CD8-positive, alpha-beta memory T cell (primary cell): ENCODE measurements around the gene CREB3L4. TPM values are rescaled to one million over a fixed set of nuclear protein-coding genes. Genes with fewer than 3 reads are reported as not detected.
A peak's percentile ranks its signal among the peaks of the same experiment; 100 is the strongest.
"Not testable (repeated sequence)": the region's sequence is repeated elsewhere in the genome, so short reads cannot be mapped to it uniquely, and the experiment has no call there.

ENCODE experiments used
- CTCF ChIA-PET: fragments of 350-600 bp; sonication (Branson Sonifier 250); formaldehyde crosslinking; loops from one replicate; lab custom pipeline; 2021; ENCODE audit warnings: antibody characterized with exemption; lab: Charles Lee
- POLR2A ChIA-PET: fragments of 350-600 bp; sonication (Branson Sonifier 250); formaldehyde crosslinking; loops from one replicate; lab custom pipeline; 2021; ENCODE audit warnings: antibody characterized with exemption; lab: Charles Lee
- DNase-seq, 5 donors: peaks; one replicate each; pipeline versions ENCODE4 v3.0.0 to v3.0.0-alpha.2; 2020 to 2022; ENCODE audit warnings: mixed read lengths in 1 of 5
- H3K27ac ChIP-seq: one replicate; pipeline ENCODE4 v1.7.0; 2013; ENCODE audit warnings: low read depth, mild to moderate bottlenecking, low read length, moderate library complexity
- H3K27me3 ChIP-seq: 2 replicates; pipeline ENCODE4 v1.7.0; 2013; ENCODE audit warnings: low read length, mild to moderate bottlenecking; ENCODE audit not compliant: insufficient read depth, poor library complexity, severe bottlenecking
- H3K36me3 ChIP-seq: 2 replicates; pipeline ENCODE4 v1.7.0; 2013; ENCODE audit warnings: mild to moderate bottlenecking, low read length, moderate library complexity; ENCODE audit not compliant: insufficient read depth
- H3K4me1 ChIP-seq: 2 replicates; pipeline ENCODE4 v1.7.0; 2013; ENCODE audit warnings: mild to moderate bottlenecking, low read length, moderate library complexity; ENCODE audit not compliant: insufficient read depth
- H3K4me3 ChIP-seq: 2 replicates; pipeline ENCODE4 v1.7.0; 2013; ENCODE audit warnings: mild to moderate bottlenecking, low read length
- H3K9me3 ChIP-seq: 2 replicates; pipeline ENCODE4 v1.7.0; 2013; ENCODE audit warnings: mild to moderate bottlenecking, low read length
- H3K27ac Mint-ChIP-seq, 8 donors: one replicate each; pipeline ENCODE4 v1.8.0; 2020 to 2021; ENCODE audit warnings: mixed read lengths in 8 of 8, mild to moderate bottlenecking in 6 of 8, inconsistent platforms in 3 of 8, moderate library complexity in 3 of 8
- H3K27me3 Mint-ChIP-seq, 2 donors: one replicate each; pipeline ENCODE4 v1.8.0; 2020 to 2021; ENCODE audit warnings: mixed read lengths in 2 of 2, mild to moderate bottlenecking in 1 of 2, moderate library complexity in 1 of 2
- H3K36me3 Mint-ChIP-seq, 3 donors: one replicate each; pipeline ENCODE4 v1.8.0; 2020 to 2021; ENCODE audit warnings: mixed read lengths in 3 of 3, inconsistent platforms in 1 of 3, mild to moderate bottlenecking in 1 of 3
- H3K4me1 Mint-ChIP-seq, 3 donors: one replicate each; pipeline ENCODE4 v1.8.0; 2020 to 2021; ENCODE audit warnings: mixed read lengths in 3 of 3, inconsistent platforms in 1 of 3, mild to moderate bottlenecking in 1 of 3
- H3K4me3 Mint-ChIP-seq, 7 donors: one replicate each; pipeline ENCODE4 v1.8.0; 2020 to 2021; ENCODE audit warnings: mixed read lengths in 7 of 7, mild to moderate bottlenecking in 6 of 7, moderate library complexity in 4 of 7, inconsistent platforms in 2 of 7
- H3K9me3 Mint-ChIP-seq, 5 donors: one replicate each; pipeline ENCODE4 v1.8.0; 2020 to 2022; ENCODE audit warnings: mixed read lengths in 5 of 5, mild to moderate bottlenecking in 3 of 5, moderate library complexity in 2 of 5, inconsistent platforms in 1 of 5
- polyA plus RNA-seq: library from polyadenylated mRNA; unstranded; fragments of 300-500 nt; fragmentation: Illumina TruSeq; gene quantifications from one replicate; pipeline ENCODE4 v1.2.3, GENCODE V29; 2021
- total RNA-seq, 2 experiments: library from RNA; stranded (reverse); gene quantifications; one replicate each; pipeline ENCODE4 v1.2.3, GENCODE V29; 2021

The CREB3L4 gene
- total and polyA plus RNA-seq, 3 experiments from 2014 or later: 5.3 to 10.1 (median 10.0) TPM

DNA sequence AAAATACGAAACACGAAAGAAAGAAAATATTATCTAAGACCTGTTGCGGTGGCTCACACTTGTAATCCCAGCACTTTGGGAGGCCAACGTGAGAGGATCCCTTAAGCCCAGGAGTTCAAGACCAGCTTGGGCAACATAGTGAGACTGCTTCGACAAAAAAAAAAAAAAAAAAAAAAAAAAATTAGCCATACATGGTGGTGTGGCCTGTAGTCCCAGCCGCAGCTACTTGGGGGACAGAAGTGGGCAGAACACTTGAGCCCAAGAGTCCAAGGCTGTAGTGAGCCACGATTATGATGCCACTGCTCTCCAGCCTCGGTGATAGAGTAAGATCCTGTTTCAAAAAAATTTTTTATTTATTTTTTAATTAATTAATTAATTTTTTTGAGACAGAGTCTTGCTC, 19.9 kb downstream of the CREB3L4 start:
- Histone ChIP-seq H3K4me3 (no peak overlapping the region), H3K27me3 (no peaks in the 10 kb centered on the region), H3K4me1 (peaks cover 26% of the 10 kb centered on the region), H3K36me3 (peaks cover 14% of the 10 kb centered on the region), H3K27ac (no peak overlapping the region), H3K9me3 (no peaks in the 10 kb centered on the region)
- DNase-seq: no peak
- peaks cover 12 to 13% of the 10 kb centered on the region in 2 donors for H3K27me3 Mint-ChIP-seq
- POLR2A ChIA-PET: interaction anchor here (0.6 to 2.0 kb wide), 4 partner anchors 21 to 212 kb away, joined by 4 to 9 read pairs (median 4); partner anchors contain the start of gene SLC27A3
- H3K4me3 Mint-ChIP-seq: peak overlapping the region in 1 of 7 donors; percentile 45
- H3K9me3 Mint-ChIP-seq: peaks cover 0 to 2% (median 0%) of the 10 kb centered on the region in 5 donors
- CTCF ChIA-PET: interaction anchor here (0.7 to 9.1 kb wide), 20 partner anchors 11 to 310 kb away, joined by 3 to 94 read pairs (median 4); partner anchors contain the start of genes CREB3L4, DENND4B, HAX1 and JTB
- H3K36me3 Mint-ChIP-seq: peaks cover 8 to 21% (median 11%) of the 10 kb centered on the region in 3 donors
- peaks cover 28 to 40% (median 36%) of the 10 kb centered on the region in 3 donors for H3K4me1 Mint-ChIP-seq
- H3K27ac Mint-ChIP-seq: peak overlapping the region in 1 of 8 donors; percentile 89

DNA sequence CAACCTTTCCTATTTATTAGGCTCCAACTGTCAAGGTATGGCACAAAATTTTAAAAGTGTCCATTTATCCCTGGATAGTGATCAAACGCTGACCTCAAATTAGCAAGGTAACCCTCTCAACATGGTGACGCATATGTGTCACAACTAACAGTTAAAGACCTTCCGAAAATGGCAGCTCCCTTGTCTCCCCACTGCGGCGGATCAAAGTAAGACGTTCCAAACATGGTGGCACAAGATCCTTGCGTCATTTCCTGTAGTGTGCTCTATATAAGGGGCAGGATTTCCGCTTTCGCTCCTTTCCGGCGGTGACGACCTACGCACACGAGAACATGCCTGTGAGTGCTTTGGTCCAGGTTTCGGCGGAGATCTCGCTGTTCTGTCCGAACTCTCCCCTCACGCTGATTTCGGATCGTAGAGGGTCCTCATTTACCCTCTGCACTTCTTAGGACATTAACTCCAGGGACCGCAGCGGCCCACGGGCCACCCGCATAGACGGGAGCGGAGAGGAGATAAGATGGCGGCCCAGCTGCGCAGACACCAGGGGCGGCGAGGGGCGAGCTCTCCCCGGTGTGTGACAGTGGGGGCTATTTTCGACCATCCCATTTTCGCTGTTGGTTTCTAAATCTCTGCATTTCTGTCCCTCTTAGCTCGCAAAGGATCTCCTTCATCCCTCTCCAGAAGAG, 22.9 kb downstream of the CREB3L4 start, which contains the start of gene RPS27:
Gene RPS27, plus strand, starts transcription at position 295 of the 683 bp plus-strand sequence. Its CDS starts 35 bp downstream, at position 330.
- H3K4me1 Mint-ChIP-seq: peaks cover 36 to 61% (median 53%) of the 10 kb centered on the region in 3 donors
- POLR2A ChIA-PET: interaction anchor here (0.5 to 2.4 kb wide), 24 partner anchors 11 to 459 kb away, joined by 3 to 46 read pairs (median 5); partner anchors contain the start of genes CHTOP, CREB3L4, CRTC2 and DENND4B
- peaks cover 42% of the 10 kb centered on the region for H3K4me1 ChIP-seq
- H3K4me3 ChIP-seq: peak within 1 kb of the TSS; percentile 79
- peak within 1 kb of the TSS; percentile 93 to 100 (median 100) for H3K27ac Mint-ChIP-seq
- H3K27ac ChIP-seq: peak within 1 kb of the TSS; percentile 96
- DNase-seq: peak; percentile 77 to 96 (median 92)
- no peaks in the 10 kb centered on the region for H3K27me3 ChIP-seq
- no peaks in the 10 kb centered on the region for H3K9me3 ChIP-seq
- peaks cover 0 to 2% (median 0%) of the 10 kb centered on the region in 5 donors for H3K9me3 Mint-ChIP-seq
- H3K4me3 Mint-ChIP-seq: peak within 1 kb of the TSS; percentile 91 to 100 (median 97)
- CTCF ChIA-PET: interaction anchor here (1.2 to 9.1 kb wide), 4 partner anchors 10 to 193 kb away, joined by 3 to 94 read pairs (median 4); partner anchors contain the start of gene JTB
- H3K27me3 Mint-ChIP-seq: peaks cover 8% of the 10 kb centered on the region in 2 donors
- peaks cover 14 to 45% (median 16%) of the 10 kb centered on the region in 3 donors for H3K36me3 Mint-ChIP-seq
- H3K36me3 ChIP-seq: peaks cover 34% of the 10 kb centered on the region

DNA sequence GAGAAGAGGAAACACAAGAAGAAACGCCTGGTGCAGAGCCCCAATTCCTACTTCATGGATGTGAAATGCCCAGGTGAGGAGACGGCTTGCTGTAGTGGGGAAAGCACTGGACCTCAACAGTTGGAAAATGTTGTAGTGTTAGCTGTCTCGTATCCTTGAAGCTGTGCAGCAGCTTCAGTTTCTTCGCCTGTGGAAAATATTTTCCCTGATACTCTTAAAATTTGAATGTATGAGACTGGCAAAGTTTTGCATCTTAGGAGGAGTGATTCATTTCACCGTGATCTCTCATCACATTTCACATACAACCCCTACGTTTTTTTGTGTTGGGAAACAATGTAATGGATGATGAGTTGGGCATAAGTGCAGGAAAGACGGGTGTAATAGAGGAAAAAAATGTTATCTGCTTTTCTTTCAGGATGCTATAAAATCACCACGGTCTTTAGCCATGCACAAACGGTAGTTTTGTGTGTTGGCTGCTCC, 23.5 kb downstream of the CREB3L4 start:
- Mint-ChIP-seq H3K4me3 (peak overlapping the region; percentile 91 to 100 (median 97)), H3K27ac (peak overlapping the region; percentile 93 to 100 (median 100)), H3K9me3 (peaks cover 0 to 2% (median 0%) of the 10 kb centered on the region in 5 donors), H3K36me3 (peaks cover 14 to 48% (median 18%) of the 10 kb centered on the region in 3 donors), H3K4me1 (peaks cover 34 to 57% (median 53%) of the 10 kb centered on the region in 3 donors), H3K27me3 (peaks cover 4 to 5% of the 10 kb centered on the region in 2 donors)
- H3K4me1 ChIP-seq: peaks cover 42% of the 10 kb centered on the region
- peak overlapping the region; percentile 96 for H3K27ac ChIP-seq
- CTCF ChIA-PET: interaction anchor here (1.2 to 9.1 kb wide), 4 partner anchors 10 to 193 kb away, joined by 3 to 94 read pairs (median 4); partner anchors contain the start of gene JTB
- peak in 1 of 5 donors; percentile 7 for DNase-seq
- POLR2A ChIA-PET: interaction anchor here (0.5 to 2.4 kb wide), 15 partner anchors 10 to 357 kb away, joined by 3 to 46 read pairs (median 8); partner anchors contain the start of genes CHTOP, CREB3L4, CRTC2 and DENND4B
- H3K36me3 ChIP-seq: peaks cover 35% of the 10 kb centered on the region
- H3K27me3 ChIP-seq: no peaks in the 10 kb centered on the region
- no peaks in the 10 kb centered on the region for H3K9me3 ChIP-seq
- peak overlapping the region; percentile 79 for H3K4me3 ChIP-seq

DNA sequence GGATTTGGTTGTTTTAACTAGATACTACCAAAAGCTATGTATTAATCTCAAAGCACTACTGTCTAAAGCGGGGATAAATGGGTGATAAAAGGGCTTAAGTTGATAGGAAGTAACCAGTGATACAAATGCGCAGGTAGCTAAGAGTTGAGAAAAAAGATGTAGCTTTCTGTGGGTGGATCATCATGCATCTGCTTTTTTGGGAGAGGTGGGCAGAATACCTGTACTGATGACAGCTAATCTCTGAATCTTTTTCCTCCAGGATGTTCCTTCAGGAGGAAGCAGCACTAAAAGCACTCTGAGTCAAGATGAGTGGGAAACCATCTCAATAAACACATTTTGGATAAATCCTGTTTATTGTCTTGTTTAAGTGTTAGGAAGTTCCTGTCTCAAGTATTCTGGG, 24.1 kb downstream of the CREB3L4 start:
- Mint-ChIP-seq H3K9me3 (peaks cover 0 to 2% (median 0%) of the 10 kb centered on the region in 5 donors), H3K36me3 (peaks cover 14 to 49% (median 18%) of the 10 kb centered on the region in 3 donors), H3K27ac (peak overlapping the region; percentile 93 to 100 (median 100)), H3K27me3 (peaks cover 0 to 3% of the 10 kb centered on the region in 2 donors), H3K4me3 (peak overlapping the region; percentile 91 to 100 (median 97)), H3K4me1 (peaks cover 30 to 52% (median 48%) of the 10 kb centered on the region in 3 donors)
- Histone ChIP-seq H3K4me3 (peak overlapping the region; percentile 79), H3K36me3 (peaks cover 35% of the 10 kb centered on the region), H3K27ac (peak overlapping the region; percentile 96), H3K27me3 (no peaks in the 10 kb centered on the region), H3K4me1 (peaks cover 38% of the 10 kb centered on the region), H3K9me3 (no peaks in the 10 kb centered on the region)
- ChIA-PET CTCF (interaction anchor here (1.4 to 9.1 kb wide), 2 partner anchors 9 to 194 kb away, joined by 3 to 94 read pairs; no protein-coding TSS in a partner anchor), POLR2A (interaction anchor here (0.5 to 2.4 kb wide), 9 partner anchors 10 to 358 kb away, joined by 3 to 46 read pairs (median 9); partner anchors contain the start of genes CHTOP, CREB3L4, GATAD2B and JTB)
- DNase-seq: peak in 1 of 5 donors; percentile 8

DNA sequence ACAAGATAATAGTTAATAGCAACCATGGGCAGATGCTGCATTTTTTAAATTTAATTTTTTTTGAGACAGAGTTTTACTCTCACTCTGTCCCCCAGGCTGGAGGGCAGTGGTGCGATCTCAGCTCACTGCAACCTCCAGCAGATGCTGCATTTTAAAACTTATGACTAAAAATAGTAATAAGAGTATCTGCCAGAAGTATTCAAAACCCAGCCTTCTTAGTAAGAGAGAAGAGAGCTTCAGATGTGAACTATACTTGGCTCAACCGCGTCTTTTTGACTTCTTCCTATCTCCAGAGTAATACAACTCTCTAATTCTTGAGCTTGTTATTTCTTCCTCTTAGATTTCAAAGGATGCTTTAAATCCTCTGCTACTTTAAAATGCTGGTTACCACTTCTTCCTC, 27.5 kb downstream of the CREB3L4 start:
- Histone ChIP-seq H3K4me1 (peaks cover 32% of the 10 kb centered on the region), H3K36me3 (peaks cover 35% of the 10 kb centered on the region), H3K4me3 (no peak overlapping the region), H3K9me3 (no peaks in the 10 kb centered on the region), H3K27ac (no peak overlapping the region), H3K27me3 (no peaks in the 10 kb centered on the region)
- Mint-ChIP-seq H3K27me3 (peaks cover 0 to 3% of the 10 kb centered on the region in 2 donors), H3K36me3 (peaks cover 14 to 49% (median 18%) of the 10 kb centered on the region in 3 donors), H3K4me3 (peak overlapping the region in 2 of 7 donors; percentile 39 to 83), H3K27ac (peak overlapping the region in 4 of 8 donors; percentile 17 to 93 (median 68)), H3K4me1 (peaks cover 25 to 44% (median 39%) of the 10 kb centered on the region in 3 donors), H3K9me3 (peaks cover 0 to 2% (median 0%) of the 10 kb centered on the region in 5 donors)
- POLR2A ChIA-PET: no interaction called here
- CTCF ChIA-PET: no interaction called here
- DNase-seq: no peak

DNA sequence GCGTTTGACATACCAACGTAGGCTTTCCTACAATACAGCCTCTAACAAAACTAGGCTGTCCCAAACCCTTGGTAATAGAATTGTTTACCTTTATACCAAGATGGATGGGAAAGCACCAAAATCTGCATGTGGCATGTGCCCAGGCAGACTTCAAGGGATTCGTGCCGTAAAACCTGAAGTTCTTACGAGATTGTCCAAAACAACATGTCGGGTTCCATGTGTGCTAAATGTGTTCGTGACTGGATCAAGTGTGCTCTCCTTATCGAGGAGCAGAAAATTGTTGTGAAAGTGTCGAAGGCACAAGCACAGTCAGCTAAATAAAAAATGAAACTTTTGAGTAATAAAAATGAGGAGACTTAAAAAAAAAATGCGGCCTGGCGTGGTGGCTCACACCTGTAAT, 27.9 kb downstream of the CREB3L4 start:
- H3K27me3 Mint-ChIP-seq: peaks cover 0 to 1% of the 10 kb centered on the region in 2 donors
- H3K4me3 Mint-ChIP-seq: peak overlapping the region in 2 of 7 donors; percentile 39 to 83
- peaks cover 14 to 47% (median 18%) of the 10 kb centered on the region in 3 donors for H3K36me3 Mint-ChIP-seq
- Histone ChIP-seq H3K4me3 (no peak overlapping the region), H3K9me3 (no peaks in the 10 kb centered on the region), H3K27ac (no peak overlapping the region), H3K36me3 (peaks cover 35% of the 10 kb centered on the region), H3K4me1 (peaks cover 30% of the 10 kb centered on the region), H3K27me3 (no peaks in the 10 kb centered on the region)
- H3K9me3 Mint-ChIP-seq: peaks cover 0 to under 1% (median 0%) of the 10 kb centered on the region in 5 donors
- H3K4me1 Mint-ChIP-seq: peaks cover 21 to 39% (median 34%) of the 10 kb centered on the region in 3 donors
- peak overlapping the region in 4 of 8 donors; percentile 17 to 93 (median 50) for H3K27ac Mint-ChIP-seq
- ChIA-PET POLR2A (no interaction called here), CTCF (no interaction called here)
- no peak for DNase-seq

DNA sequence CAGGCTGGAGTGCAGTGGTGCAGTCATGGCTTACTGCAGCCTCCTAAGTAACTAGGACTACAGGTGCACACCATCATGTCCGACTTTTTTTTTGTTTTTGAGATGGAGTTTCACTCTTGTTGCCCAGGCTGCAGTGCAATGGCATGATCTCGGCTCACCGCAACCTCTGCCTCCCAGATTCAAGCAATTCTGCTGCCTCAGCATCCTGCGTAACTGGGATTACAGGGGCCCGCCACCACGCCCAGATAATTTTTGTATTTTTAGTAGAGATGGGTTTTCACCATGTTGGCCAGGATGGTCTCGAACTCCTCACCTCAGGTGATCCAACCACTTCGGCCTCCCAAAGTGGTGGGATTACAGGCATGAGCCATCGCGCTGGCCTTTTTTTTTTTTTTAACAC, 29.2 kb downstream of the CREB3L4 start:
- H3K27ac Mint-ChIP-seq, H3K27me3 ChIP-seq, CTCF ChIA-PET, H3K27ac ChIP-seq, H3K9me3 Mint-ChIP-seq, H3K9me3 ChIP-seq, H3K4me3 Mint-ChIP-seq, H3K27me3 Mint-ChIP-seq, H3K4me3 ChIP-seq, DNase-seq, POLR2A ChIA-PET: not testable (repeated sequence)
- Histone ChIP-seq H3K4me1 (peaks cover 24% of the 10 kb centered on the region), H3K36me3 (peaks cover 27% of the 10 kb centered on the region)
- Mint-ChIP-seq H3K36me3 (peaks cover 6 to 34% (median 17%) of the 10 kb centered on the region in 3 donors), H3K4me1 (peaks cover 13 to 29% (median 25%) of the 10 kb centered on the region in 3 donors)
